Measurements from ENCODE around the gene TNNI3K. TPM values are rescaled to one million over a fixed set of nuclear protein-coding genes. Genes with fewer than 3 reads are reported as not detected.

Gene TNNI3K
- total RNA-seq, 6 donors from 2014 or later = 0.72 to 2.8 (median 2.1) TPM; not detected in 1

- ATAC-seq (ENCODE audit: low FRiP score in 2 of 2) = peak in 1 of 2 donors; percentile 29
- no peak for TF ChIP-seq POLR2A (IDR thresholded peaks at IDR 0.05)
- no peak for TF ChIP-seq CTCF (IDR thresholded peaks at IDR 0.05)
- no peak for TF ChIP-seq EP300 (IDR thresholded peaks at IDR 0.05)
- no peak for TF ChIP-seq POLR2AphosphoS5 (IDR thresholded peaks at IDR 0.05)
These were observed 299.1 kb downstream of the TNNI3K start for GRCh38 chr1:74534241-74534640.

GRCh38 chr1:74545821-74546220 lies 310.6 kb downstream of the TNNI3K start:
- Histone ChIP-seq H3K27ac (no peak overlapping the region), H3K4me1 (no peaks in the 10 kb centered on the region), H3K27me3 (no peaks in the 10 kb centered on the region), H3K4me3 (no peak overlapping the region), H3K9me3 (no peaks in the 10 kb centered on the region), H3K36me3 (no peaks in the 10 kb centered on the region)
- ATAC-seq (ENCODE audit: low FRiP score in 2 of 2) (no peak), DNase-seq (no peak)
- TF ChIP-seq POLR2A (IDR thresholded peaks at IDR 0.05) (no peak), EP300 (IDR thresholded peaks at IDR 0.05) (no peak), CTCF (IDR thresholded peaks at IDR 0.05) (no peak), POLR2AphosphoS5 (IDR thresholded peaks at IDR 0.05) (no peak)
- 88 to 91% methylated on average over 2 of the region's 2 CpGs for WGBS, 2 donors

More at GRCh38 chr1:74534241-74534640, 299.1 kb downstream of the TNNI3K start:
- Histone ChIP-seq H3K27me3 (no peaks in the 10 kb centered on the region), H3K4me3 (no peak overlapping the region), H3K4me1 (no peaks in the 10 kb centered on the region), H3K27ac (no peak overlapping the region), H3K36me3 (no peaks in the 10 kb centered on the region), H3K9me3 (no peaks in the 10 kb centered on the region)
- 65 to 84% methylated on average over 3 of the region's 3 CpGs for WGBS, 2 donors
- DNase-seq = no peak

GRCh38 chr1:74548961-74549750 lies 314.0 kb downstream of the TNNI3K start:
- H3K27me3 ChIP-seq = no peaks in the 10 kb centered on the region
- no peak overlapping the region for H3K4me3 ChIP-seq
- TF ChIP-seq POLR2A (IDR thresholded peaks at IDR 0.05) (no peak), CTCF (IDR thresholded peaks at IDR 0.05) (no peak), POLR2AphosphoS5 (IDR thresholded peaks at IDR 0.05) (no peak), EP300 (IDR thresholded peaks at IDR 0.05) (no peak)
- DNase-seq = no peak
- 64 to 73% methylated on average over 4 of the region's 4 CpGs for WGBS, 2 donors
- no peaks in the 10 kb centered on the region for H3K4me1 ChIP-seq
- no peaks in the 10 kb centered on the region for H3K9me3 ChIP-seq
- H3K36me3 ChIP-seq = no peaks in the 10 kb centered on the region
- ATAC-seq (ENCODE audit: low FRiP score in 2 of 2) = no peak
- no peak overlapping the region for H3K27ac ChIP-seq

GRCh38 chr1:74549932-74550331 lies 314.7 kb downstream of the TNNI3K start:
- no peak overlapping the region for H3K4me3 ChIP-seq
- TF ChIP-seq POLR2A (IDR thresholded peaks at IDR 0.05) = no peak
- no peak for TF ChIP-seq POLR2AphosphoS5 (IDR thresholded peaks at IDR 0.05)
- no peak for TF ChIP-seq CTCF (IDR thresholded peaks at IDR 0.05)
- TF ChIP-seq EP300 (IDR thresholded peaks at IDR 0.05) = no peak
- 93 to 94% methylated on average over 2 of the region's 2 CpGs for WGBS, 2 donors
- DNase-seq (no peak), ATAC-seq (ENCODE audit: low FRiP score in 2 of 2) (no peak)
- no peaks in the 10 kb centered on the region for H3K27me3 ChIP-seq
- H3K4me1 ChIP-seq = no peaks in the 10 kb centered on the region
- H3K36me3 ChIP-seq = no peaks in the 10 kb centered on the region
- no peaks in the 10 kb centered on the region for H3K9me3 ChIP-seq
- H3K27ac ChIP-seq = no peak overlapping the region
